Activated T-cell treated with anti-CD3 and anti-CD28 coated beads for 1 hour (primary cell): ENCODE data around the gene CTTNBP2.

Experiments used
- DNase-seq: peaks from one replicate; pipeline ENCODE4 v3.0.0-alpha.2; 2020; ENCODE audit warnings: low read depth

CTTNBP2 gene, protein sequence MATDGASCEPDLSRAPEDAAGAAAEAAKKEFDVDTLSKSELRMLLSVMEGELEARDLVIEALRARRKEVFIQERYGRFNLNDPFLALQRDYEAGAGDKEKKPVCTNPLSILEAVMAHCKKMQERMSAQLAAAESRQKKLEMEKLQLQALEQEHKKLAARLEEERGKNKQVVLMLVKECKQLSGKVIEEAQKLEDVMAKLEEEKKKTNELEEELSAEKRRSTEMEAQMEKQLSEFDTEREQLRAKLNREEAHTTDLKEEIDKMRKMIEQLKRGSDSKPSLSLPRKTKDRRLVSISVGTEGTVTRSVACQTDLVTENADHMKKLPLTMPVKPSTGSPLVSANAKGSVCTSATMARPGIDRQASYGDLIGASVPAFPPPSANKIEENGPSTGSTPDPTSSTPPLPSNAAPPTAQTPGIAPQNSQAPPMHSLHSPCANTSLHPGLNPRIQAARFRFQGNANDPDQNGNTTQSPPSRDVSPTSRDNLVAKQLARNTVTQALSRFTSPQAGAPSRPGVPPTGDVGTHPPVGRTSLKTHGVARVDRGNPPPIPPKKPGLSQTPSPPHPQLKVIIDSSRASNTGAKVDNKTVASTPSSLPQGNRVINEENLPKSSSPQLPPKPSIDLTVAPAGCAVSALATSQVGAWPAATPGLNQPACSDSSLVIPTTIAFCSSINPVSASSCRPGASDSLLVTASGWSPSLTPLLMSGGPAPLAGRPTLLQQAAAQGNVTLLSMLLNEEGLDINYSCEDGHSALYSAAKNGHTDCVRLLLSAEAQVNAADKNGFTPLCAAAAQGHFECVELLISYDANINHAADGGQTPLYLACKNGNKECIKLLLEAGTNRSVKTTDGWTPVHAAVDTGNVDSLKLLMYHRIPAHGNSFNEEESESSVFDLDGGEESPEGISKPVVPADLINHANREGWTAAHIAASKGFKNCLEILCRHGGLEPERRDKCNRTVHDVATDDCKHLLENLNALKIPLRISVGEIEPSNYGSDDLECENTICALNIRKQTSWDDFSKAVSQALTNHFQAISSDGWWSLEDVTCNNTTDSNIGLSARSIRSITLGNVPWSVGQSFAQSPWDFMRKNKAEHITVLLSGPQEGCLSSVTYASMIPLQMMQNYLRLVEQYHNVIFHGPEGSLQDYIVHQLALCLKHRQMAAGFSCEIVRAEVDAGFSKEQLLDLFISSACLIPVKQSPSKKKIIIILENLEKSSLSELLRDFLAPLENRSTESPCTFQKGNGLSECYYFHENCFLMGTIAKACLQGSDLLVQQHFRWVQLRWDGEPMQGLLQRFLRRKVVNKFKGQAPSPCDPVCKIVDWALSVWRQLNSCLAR (N-terminal part only)

GRCh38 chr7:117873310-117874190, at the start of gene CTTNBP2:
Gene CTTNBP2 (minus strand): TSS chr7:117873441. CDS start chr7:117873415, 26 bp downstream.
- no peak for DNase-seq

GRCh38 chr7:117916309-117916708, 43.1 kb upstream of the CTTNBP2 start:
- no peak for DNase-seq

DNA sequence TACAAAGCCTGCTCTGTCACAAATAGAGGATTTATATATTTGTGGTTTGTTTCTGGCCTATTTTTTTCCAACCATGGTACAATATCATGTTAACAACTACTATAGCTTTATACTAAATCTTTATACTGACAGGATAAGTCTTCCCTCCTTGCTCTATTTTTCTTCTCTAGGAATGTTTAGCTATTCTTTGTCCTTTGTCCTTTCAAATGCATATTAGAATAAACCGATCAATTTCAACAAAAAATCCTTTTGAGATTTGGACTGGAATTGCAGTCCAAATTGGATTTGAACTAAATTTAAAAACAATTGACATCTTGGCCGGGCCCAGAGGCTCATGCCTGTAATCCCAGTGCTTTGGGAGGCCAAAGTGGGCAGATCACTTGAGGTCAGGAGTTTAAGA, 39.2 kb upstream of the CTTNBP2 start:
- DNase-seq: no peak

GRCh38 chr7:117908031-117908795, 35.0 kb upstream of the CTTNBP2 start:
- no peak for DNase-seq

DNA sequence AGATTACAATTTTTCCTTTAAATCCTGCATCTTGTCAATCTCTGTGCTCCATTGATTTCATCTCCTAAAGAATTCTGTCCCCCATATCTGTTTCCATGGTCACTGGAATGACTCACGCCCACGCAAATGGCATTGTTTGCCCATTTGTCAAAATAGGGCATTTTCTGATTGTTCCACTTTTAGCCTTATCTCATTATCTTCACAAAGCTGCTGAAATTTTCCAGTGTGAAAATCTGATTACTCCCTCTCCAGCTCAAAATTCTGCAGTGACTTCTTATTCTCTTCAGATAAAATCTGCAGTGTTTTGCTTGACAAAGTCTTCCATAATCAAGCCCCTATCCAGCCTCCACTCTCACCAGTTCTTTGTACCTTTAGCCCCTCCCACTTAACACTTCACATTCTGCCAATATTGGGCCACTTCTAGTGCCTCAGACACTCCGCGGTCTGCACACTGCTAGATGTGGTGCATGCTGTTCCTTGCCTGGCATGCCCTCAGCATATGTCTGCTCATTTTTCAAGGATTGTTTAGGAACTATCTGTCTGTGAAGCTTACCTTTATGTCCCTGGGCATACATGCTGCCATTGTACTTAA, 33.9 kb upstream of the CTTNBP2 start:
- DNase-seq: no peak

GRCh38 chr7:117902314-117902889, 29.2 kb upstream of the CTTNBP2 start:
- no peak for DNase-seq

GRCh38 chr7:117901089-117901797, 28.0 kb upstream of the CTTNBP2 start:
- no peak for DNase-seq

GRCh38 chr7:117896339-117896738, 23.1 kb upstream of the CTTNBP2 start:
- DNase-seq: no peak

DNA sequence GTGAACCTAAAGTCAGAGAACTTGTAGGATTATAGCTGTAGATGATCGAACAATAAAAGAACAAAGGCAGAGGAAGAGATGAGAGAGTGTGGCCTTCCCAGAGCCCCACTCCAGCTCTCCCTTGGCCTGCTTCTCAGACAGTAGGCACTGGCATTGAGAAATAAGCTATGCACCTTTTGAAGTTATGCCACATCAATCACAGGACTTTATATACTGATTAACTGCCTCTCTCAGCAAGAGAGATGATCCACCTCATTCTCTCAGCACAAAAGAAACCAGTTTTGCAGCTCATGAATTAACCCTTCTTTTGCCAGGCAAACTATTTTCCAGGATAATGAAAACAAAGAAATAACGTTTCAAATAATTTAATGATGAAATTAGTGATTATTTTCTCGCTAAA, 22.0 kb upstream of the CTTNBP2 start:
- no peak for DNase-seq

- DNase-seq: no peak
Observed at GRCh38 chr7:117894037-117894436, 20.8 kb upstream of the CTTNBP2 start.

GRCh38 chr7:117892821-117893220, 19.6 kb upstream of the CTTNBP2 start:
- DNase-seq: no peak

- DNase-seq: no peak
Observed at GRCh38 chr7:117889611-117890010, 16.4 kb upstream of the CTTNBP2 start.

GRCh38 chr7:117888627-117889026, 15.4 kb upstream of the CTTNBP2 start:
- no peak for DNase-seq

DNA sequence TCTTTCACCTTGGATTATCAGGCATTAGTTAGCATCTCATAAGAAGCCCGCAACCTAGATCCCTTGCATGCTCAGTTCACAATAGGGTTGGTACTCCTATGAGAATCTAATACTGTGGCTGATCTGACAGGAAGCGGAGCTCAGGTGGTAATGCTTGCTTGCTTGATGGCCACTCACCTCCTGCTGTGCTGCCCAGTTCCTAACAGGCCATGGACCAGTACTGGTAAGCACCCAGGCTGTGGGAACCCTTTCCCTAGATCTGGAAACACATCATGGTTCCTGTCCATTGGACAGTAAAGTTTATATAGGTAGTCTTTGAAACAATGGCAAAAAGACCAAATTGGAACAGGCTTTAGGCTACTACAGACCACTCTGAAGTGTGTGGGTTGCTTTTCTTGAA, 9.4 kb upstream of the CTTNBP2 start:
- no peak for DNase-seq

GRCh38 chr7:117876761-117877160, 3.5 kb upstream of the CTTNBP2 start:
- no peak for DNase-seq

DNA sequence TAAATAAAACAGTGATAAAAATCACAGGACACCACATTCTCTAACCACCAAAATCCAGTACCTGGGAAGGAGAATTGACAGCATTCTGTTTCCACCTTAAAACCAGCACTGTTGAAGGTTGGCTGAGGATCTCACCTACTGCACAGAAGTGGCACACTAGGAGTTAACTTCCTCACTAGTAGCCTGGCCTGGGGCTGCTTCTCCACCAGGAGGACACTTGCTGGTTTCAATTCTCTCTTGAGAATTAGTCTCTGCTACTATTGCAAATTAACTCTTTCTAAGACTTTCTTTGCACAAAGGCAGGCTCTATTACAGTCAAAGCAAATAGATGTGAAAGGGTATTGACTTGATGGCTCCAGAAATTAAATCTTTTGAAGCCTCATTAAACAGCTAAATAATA, 2.3 kb upstream of the CTTNBP2 start:
- DNase-seq: no peak

- no peak for DNase-seq
Observed at GRCh38 chr7:117874191-117874700, 1.0 kb upstream of the CTTNBP2 start.

- no peak for DNase-seq
Observed at GRCh38 chr7:117872561-117873309, 506 bp downstream of the CTTNBP2 start.
